Sigmoid colon (tissue), 4 donors: Measurements from ENCODE around the gene ABCB6.
A peak's percentile ranks its signal among the peaks of the same experiment; 100 is the strongest.

Source experiments
- CTCF ChIP-seq, 4 experiments: fragments of 450-650 bp in 3 of 4; fragments of 200-600 bp in 1 of 4; IDR thresholded peaks; one replicate each; pipeline ENCODE4 v1.5.1; 2016 to 2019; ENCODE audit warnings: antibody characterized with exemption in 4 of 4, mild to moderate bottlenecking in 3 of 4, moderate library complexity in 2 of 4
- EP300 ChIP-seq, 4 donors: sonication (generic); formaldehyde crosslinking; IDR thresholded peaks; one replicate each; pipeline ENCODE4 v1.6.1; 2017; ENCODE audit warnings: antibody characterized with exemption in 4 of 4
- POLR2A ChIP-seq, 2 donors: fragments of 450-650 bp; IDR thresholded peaks; one replicate each; pipeline ENCODE4 v1.6.1; 2016; ENCODE audit warnings: antibody characterized with exemption in 2 of 2, mild to moderate bottlenecking in 2 of 2, moderate library complexity in 2 of 2
- POLR2AphosphoS5 ChIP-seq, 4 donors: sonication (generic); formaldehyde crosslinking; IDR thresholded peaks; one replicate each; pipeline ENCODE4 v1.6.1; 2017; ENCODE audit warnings: antibody characterized with exemption in 4 of 4

- TF ChIP-seq CTCF (IDR thresholded peaks at IDR 0.05) (no peak), POLR2AphosphoS5 (IDR thresholded peaks at IDR 0.05) (peak in 2 of 4 donors; percentile 61 to 65), POLR2A (IDR thresholded peaks at IDR 0.05) (no peak), EP300 (IDR thresholded peaks at IDR 0.05) (no peak)
These were observed 24.6 kb upstream of the ABCB6 start for GRCh38 chr2:219243291-219243761.
